AG04449 (cell line): Measurements from ENCODE around the gene BIVM.

Experiments
- CTCF ChIA-PET: fragments of 350-600 bp; formaldehyde crosslinking; extraction: SDS; loops from one replicate; lab custom pipeline; 2021; ENCODE audit warnings: antibody characterized with exemption; lab: Yijun Ruan, JAX
- POLR2A ChIA-PET: fragments of 400-600, 350-600 bp; formaldehyde crosslinking; extraction: SDS; loops from one replicate; lab custom pipeline; 2020; ENCODE audit warnings: antibody characterized with exemption, inconsistent platforms; lab: Yijun Ruan, JAX
- DNase-seq: peaks from one replicate; pipeline ENCODE4 v3.0.0-alpha.2; 2010; ENCODE audit warnings: low read depth, low spot score
- H3K4me3 ChIP-seq: 2 replicates; pipeline ENCODE4 v1.5.1; 2011; ENCODE audit warnings: low read depth, mild to moderate bottlenecking, control low read depth, low read length
- CTCF ChIP-seq: IDR thresholded peaks from one replicate; pipeline ENCODE4 v1.5.1; 2011; ENCODE audit warnings: mild to moderate bottlenecking, moderate library complexity, low read length, control low read depth, inconsistent platforms; ENCODE audit not compliant: insufficient read depth; ENCODE audit errors: missing control alignments

BIVM gene

GRCh38 chr13:102872531-102872930 lies 73.6 kb downstream of the BIVM start:
- ChIA-PET POLR2A (no interaction called here), CTCF (interaction anchor here (0.8 to 3.7 kb wide), 5 partner anchors 9 to 281 kb away, joined by 3 to 29 read pairs (median 3); partner anchors contain the start of gene ERCC5)
- DNase-seq: no peak
- no peak for TF ChIP-seq CTCF
- H3K4me3 ChIP-seq: no peak overlapping the region

GRCh38 chr13:102873653-102874052 lies 74.7 kb downstream of the BIVM start:
- POLR2A ChIA-PET: no interaction called here
- no peak for TF ChIP-seq CTCF
- CTCF ChIA-PET: interaction anchor here (2.1 to 2.3 kb wide), 2 partner anchors 10 to 28 kb away, joined by 5 to 8 read pairs; partner anchors contain the start of gene ERCC5
- no peak for DNase-seq
- no peak overlapping the region for H3K4me3 ChIP-seq

- no peak overlapping the region for H3K4me3 ChIP-seq
- ChIA-PET CTCF (interaction anchor here (1.2 to 2.3 kb wide), 3 partner anchors 11 to 295 kb away, joined by 4 to 8 read pairs (median 5); partner anchors contain the start of gene ERCC5), POLR2A (interaction anchor here (1.1 kb wide), 1 partner anchor 279 kb away, joined by 3 read pairs; the partner anchor contains the start of gene TPP2)
- DNase-seq: no peak
- TF ChIP-seq CTCF: no peak
Measured at GRCh38 chr13:102875256-102875655, 76.3 kb downstream of the BIVM start.

GRCh38 chr13:102877303-102877702 lies 78.4 kb downstream of the BIVM start:
- no peak overlapping the region for H3K4me3 ChIP-seq
- DNase-seq: no peak
- TF ChIP-seq CTCF: no peak
- ChIA-PET CTCF (no interaction called here), POLR2A (no interaction called here)

- no peak for TF ChIP-seq CTCF
- ChIA-PET POLR2A (no interaction called here), CTCF (interaction anchor here (1.5 kb wide), 1 partner anchor 8 kb away, joined by 7 read pairs; no protein-coding TSS in a partner anchor)
- no peak for DNase-seq
- no peak overlapping the region for H3K4me3 ChIP-seq
Measured at GRCh38 chr13:102878481-102878880, 79.6 kb downstream of the BIVM start.

- no peak overlapping the region for H3K4me3 ChIP-seq
- ChIA-PET CTCF (interaction anchor here (3.7 kb wide), 1 partner anchor 10 kb away, joined by 26 read pairs; no protein-coding TSS in a partner anchor), POLR2A (no interaction called here)
- no peak for DNase-seq
- no peak for TF ChIP-seq CTCF
Measured at GRCh38 chr13:102879793-102880499, 81.0 kb downstream of the BIVM start.
